ENCODE data around the gene HERC2. TPM values are rescaled to one million over a fixed set of nuclear protein-coding genes. Genes with fewer than 3 reads are reported as not detected.
"Not testable (repeated sequence)": the region's sequence is repeated elsewhere in the genome, so short reads cannot be mapped to it uniquely, and the experiment has no call there.

The HERC2 gene, protein sequence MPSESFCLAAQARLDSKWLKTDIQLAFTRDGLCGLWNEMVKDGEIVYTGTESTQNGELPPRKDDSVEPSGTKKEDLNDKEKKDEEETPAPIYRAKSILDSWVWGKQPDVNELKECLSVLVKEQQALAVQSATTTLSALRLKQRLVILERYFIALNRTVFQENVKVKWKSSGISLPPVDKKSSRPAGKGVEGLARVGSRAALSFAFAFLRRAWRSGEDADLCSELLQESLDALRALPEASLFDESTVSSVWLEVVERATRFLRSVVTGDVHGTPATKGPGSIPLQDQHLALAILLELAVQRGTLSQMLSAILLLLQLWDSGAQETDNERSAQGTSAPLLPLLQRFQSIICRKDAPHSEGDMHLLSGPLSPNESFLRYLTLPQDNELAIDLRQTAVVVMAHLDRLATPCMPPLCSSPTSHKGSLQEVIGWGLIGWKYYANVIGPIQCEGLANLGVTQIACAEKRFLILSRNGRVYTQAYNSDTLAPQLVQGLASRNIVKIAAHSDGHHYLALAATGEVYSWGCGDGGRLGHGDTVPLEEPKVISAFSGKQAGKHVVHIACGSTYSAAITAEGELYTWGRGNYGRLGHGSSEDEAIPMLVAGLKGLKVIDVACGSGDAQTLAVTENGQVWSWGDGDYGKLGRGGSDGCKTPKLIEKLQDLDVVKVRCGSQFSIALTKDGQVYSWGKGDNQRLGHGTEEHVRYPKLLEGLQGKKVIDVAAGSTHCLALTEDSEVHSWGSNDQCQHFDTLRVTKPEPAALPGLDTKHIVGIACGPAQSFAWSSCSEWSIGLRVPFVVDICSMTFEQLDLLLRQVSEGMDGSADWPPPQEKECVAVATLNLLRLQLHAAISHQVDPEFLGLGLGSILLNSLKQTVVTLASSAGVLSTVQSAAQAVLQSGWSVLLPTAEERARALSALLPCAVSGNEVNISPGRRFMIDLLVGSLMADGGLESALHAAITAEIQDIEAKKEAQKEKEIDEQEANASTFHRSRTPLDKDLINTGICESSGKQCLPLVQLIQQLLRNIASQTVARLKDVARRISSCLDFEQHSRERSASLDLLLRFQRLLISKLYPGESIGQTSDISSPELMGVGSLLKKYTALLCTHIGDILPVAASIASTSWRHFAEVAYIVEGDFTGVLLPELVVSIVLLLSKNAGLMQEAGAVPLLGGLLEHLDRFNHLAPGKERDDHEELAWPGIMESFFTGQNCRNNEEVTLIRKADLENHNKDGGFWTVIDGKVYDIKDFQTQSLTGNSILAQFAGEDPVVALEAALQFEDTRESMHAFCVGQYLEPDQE (N-terminal part only)
- 30.2 and 30.8 TPM in 2 replicates for polyA plus RNA-seq (2014; cell fraction: cytosol; rRNA removed)
- polyA plus RNA-seq (2014; cell fraction: nucleus; rRNA removed) = 44.1 and 72.7 TPM in 2 replicates

- not testable (repeated sequence) for DNase-seq (ENCODE audit: low spot score)
Measured at GRCh38 chr15:28322129-28322588, at the start of gene HERC2. Gene HERC2, minus strand, starts transcription at chr15:28322179. Its CDS starts 746 bp downstream, at chr15:28321433.

DNA sequence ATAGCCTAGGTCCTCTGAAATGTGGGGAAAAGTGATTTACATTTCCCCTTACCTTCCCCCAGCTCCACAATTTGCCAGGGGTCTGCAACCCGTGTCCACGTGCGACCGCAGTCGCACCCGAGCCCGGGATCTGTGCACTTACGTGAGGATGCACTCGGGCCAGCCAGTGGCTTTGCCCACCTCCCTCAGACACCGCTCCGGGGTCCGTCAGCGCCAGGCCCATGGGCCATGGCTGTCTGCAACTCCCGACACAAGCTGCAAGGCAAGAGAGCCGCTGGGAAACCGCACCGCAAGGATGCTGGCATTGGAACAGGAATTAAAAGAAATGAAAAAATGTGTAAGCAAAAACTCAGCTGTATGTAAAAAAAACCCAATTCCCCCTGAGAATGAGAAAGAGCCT is 43.5 kb upstream of the HERC2 start:
- not testable (repeated sequence) for DNase-seq (ENCODE audit: low spot score)

DNA sequence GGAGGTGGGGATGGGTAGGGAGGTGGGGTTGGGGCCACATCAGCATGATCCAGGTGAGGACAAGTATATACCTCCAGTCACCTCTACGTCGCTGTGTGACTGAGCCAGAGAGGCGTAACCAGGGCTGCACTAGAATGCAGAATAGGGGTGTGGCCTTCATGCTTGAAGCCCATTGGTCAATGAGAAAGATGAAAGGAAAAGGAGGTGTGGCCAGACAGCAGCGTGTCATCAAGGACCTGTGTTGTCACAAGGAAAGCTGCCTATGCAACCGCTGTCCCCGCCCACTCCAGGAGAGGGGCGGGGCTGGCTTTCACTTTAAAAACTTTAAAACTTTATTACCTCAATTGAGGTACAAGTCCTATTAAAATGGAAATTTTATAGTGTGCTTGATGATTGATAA is 36.0 kb upstream of the HERC2 start, which contains the start of gene GOLGA6L24:
GOLGA6L24 (minus strand) TSS at position 101 of the 400 bp plus-strand sequence; CDS start at position 40, 61 bp downstream.
- not testable (repeated sequence) for DNase-seq (ENCODE audit: low spot score)

DNA sequence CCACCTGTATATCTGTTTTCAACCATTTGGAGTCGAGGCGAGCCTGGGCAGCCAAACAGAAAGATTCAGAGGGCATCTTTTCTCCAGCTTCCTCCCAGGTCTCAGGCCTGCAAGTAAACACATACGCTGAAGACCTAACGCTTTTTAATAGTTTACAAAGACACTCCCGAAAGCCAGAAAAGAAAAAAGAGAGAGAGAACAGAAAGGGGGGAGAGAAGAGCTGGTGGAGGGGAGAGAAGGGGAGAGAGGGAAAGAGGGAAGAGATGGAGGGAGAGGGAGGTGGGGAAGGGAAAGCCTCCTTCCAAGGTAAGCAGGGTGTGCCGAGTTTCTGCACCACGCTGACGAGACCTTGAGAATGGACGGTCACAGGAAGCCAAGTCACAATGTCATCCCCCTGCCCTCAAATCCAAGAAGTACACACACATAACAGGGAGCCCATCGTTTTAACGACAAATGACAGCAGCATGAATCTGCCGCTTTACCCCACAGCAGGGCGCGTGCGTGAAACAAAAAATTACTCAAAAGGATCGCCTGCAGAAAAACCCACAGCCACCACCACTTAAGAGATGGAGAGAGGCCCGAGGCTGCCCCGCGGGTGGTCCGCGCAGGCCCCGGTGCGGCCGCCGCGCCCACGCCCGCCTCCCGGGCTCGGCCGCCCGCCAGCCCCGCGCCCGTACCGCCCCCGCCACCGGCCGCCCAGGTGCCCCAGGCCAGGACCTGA is 461 bp downstream of the HERC2 start:
- DNase-seq (ENCODE audit: low spot score) = not testable (repeated sequence)

DNA sequence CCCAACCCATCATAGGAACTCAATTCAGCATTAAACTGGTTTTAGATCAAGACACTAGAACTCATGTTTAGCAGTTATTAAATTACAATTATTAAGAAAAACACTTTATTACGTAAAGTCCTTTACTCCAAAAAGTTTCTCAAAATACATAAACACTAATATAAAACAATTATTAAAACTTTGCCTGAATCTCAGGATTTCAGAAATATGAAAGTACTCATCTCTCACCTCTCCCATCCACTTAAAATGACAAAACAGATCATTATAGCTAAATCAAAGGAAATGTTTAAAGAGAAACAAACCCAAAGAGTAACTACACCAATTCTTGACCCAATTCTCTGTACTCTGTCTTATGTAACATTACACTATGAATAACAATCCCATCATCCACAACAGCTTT is 2.3 kb downstream of the HERC2 start:
- not testable (repeated sequence) for DNase-seq (ENCODE audit: low spot score)

DNA sequence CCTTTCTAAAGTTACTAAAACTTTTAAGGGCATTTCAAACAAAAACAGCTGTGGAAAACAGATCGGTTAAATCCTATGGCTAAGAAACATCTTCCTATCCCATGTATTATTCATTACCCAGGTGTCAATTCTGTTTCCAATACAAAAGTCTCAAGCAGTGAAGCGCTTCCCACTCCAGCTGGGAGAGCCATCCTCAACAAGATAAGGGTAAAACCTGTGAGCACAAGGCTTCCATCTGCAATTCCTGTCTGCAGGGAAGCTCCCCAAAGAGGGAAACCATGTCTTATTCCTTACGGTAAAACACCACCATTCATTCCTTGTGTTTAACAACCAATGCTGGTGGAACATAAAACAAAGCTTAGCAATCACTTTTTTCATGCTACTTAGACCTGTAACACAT is 3.2 kb downstream of the HERC2 start:
- not testable (repeated sequence) for DNase-seq (ENCODE audit: low spot score)

- DNase-seq (ENCODE audit: low spot score) = not testable (repeated sequence)
Measured at GRCh38 chr15:28318122-28318521, 3.9 kb downstream of the HERC2 start.

DNA sequence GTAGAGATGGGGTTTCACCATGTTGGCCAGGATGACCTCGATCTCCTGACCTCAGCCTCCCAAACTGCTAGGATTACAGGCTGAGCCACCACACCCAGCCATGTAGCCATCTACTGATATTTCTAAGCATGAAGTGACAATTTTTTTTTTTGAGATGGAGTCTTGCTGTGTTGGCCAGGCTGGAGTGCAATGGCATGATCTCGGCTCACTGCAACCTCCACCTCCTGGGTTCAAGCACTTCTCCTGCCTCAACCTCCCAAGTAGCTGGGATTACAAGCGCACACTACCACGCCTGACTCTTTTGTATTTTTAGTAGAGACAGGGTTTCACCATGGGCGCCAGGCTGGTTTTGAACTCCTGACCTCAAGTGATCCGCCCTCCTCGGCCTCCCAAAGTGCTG is 5.0 kb downstream of the HERC2 start:
- DNase-seq (ENCODE audit: low spot score) = not testable (repeated sequence)

- not testable (repeated sequence) for DNase-seq (ENCODE audit: low spot score)
Measured at GRCh38 chr15:28310454-28310853, 11.5 kb downstream of the HERC2 start.

DNA sequence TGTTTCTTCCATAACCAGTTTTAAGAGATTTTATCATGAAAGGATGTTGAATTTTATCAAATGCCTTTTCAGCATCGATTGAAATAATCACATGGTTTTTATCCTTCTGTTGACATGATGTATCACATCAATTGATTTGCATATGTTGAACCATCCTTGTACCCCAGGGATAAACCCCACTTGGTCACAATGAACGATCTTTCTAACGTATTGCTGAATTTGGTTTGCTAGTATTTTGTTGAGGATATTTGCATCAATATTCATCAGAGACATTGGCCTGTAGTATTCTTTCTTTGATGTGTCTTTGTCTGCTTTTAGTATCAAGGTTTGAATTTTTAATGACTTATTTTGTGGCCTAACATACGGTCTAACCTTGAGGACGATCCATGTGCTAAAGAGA is 13.3 kb downstream of the HERC2 start:
- DNase-seq (ENCODE audit: low spot score) = not testable (repeated sequence)

- not testable (repeated sequence) for DNase-seq (ENCODE audit: low spot score)
Measured at GRCh38 chr15:28305700-28306099, 16.3 kb downstream of the HERC2 start.

DNA sequence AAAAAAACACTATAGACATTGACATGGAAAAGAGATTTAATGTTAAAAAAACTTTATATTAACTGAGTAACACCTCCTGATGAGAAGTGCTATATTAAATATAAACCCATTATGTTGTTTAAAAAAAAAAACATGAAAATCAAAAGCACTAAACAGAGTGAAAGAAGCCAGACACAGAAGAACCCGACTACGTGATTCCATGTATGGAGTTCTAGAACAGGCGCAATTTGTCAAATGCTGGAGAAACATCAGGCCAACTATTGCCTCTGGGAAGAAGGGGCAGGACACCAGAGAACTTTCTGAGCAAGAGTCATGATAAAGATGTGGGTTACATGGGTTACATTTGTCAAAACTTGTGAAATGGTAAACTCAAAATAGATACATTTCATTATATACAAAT is 24.5 kb downstream of the HERC2 start:
- not testable (repeated sequence) for DNase-seq (ENCODE audit: low spot score)

- DNase-seq (ENCODE audit: low spot score) = not testable (repeated sequence)
Measured at GRCh38 chr15:28296814-28297213, 25.2 kb downstream of the HERC2 start.

GRCh38 chr15:28295009-28295563 is 26.9 kb downstream of the HERC2 start:
- not testable (repeated sequence) for DNase-seq (ENCODE audit: low spot score)

DNA sequence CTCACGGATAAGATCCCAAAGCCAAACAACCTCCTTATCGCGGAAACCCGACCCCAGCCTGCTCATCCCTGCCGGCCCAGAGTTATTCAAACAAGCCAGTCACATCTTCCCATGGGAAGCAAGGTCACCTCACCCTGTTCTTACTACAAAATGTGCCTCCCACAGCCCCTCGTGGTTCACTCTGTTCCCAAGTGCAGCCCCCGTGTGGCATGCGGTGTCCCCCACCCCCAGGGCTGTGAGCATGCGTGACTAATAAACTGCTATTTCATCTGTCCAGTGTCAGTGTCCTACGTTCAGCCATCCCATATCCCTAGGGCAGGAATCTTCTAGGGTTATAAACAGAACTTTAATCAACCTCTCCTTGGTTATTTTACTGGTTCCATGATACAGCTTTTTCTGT is 27.4 kb downstream of the HERC2 start:
- not testable (repeated sequence) for DNase-seq (ENCODE audit: low spot score)

- DNase-seq (ENCODE audit: low spot score) = no peak
Measured at GRCh38 chr15:28289694-28290463, 32.1 kb downstream of the HERC2 start.

GRCh38 chr15:28288830-28289693 is 32.9 kb downstream of the HERC2 start:
- DNase-seq (ENCODE audit: low spot score) = not testable (repeated sequence)

DNA sequence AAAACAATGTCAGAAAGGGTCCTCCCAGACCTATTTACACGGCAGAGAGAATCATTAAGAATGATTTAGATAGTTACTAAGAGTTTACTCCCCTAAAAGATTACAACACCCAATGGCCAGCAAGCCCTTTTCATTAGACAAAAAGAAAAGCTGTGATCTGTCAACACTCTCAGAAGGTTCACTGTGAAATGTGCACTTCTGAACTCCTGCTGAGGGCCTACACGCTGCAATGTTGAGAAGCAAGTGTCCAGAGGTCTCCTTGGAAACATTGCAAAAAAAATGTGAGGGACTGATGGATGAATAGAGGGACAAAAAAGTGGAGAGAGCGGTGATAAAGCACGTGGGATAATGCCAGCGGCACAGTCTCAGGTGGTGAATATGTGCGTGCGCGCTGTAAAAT is 35.3 kb downstream of the HERC2 start:
- not testable (repeated sequence) for DNase-seq (ENCODE audit: low spot score)
